C4-2B (cell line): ENCODE measurements around the gene HK1.

Experiments
- H3K27ac ChIP-seq: fragments of 450-650 bp; 2 replicates; pipeline ENCODE4 v1.5.1; 2017
- CTCF ChIP-seq: fragments of 450-650 bp; conservative IDR thresholded peaks from 2 replicates; pipeline ENCODE4 v1.5.1; 2017; ENCODE audit warnings: mild to moderate bottlenecking
- ZFX ChIP-seq: fragments of 450-650 bp; IDR thresholded peaks from 2 replicates; pipeline ENCODE4 v1.6.1; 2017

Gene HK1

GRCh38 chr10:69414036-69415018 is 136.0 kb downstream of the HK1 start:
- no peak overlapping the region for H3K27ac ChIP-seq
- no peak for TF ChIP-seq CTCF
- TF ChIP-seq ZFX = no peak

DNA sequence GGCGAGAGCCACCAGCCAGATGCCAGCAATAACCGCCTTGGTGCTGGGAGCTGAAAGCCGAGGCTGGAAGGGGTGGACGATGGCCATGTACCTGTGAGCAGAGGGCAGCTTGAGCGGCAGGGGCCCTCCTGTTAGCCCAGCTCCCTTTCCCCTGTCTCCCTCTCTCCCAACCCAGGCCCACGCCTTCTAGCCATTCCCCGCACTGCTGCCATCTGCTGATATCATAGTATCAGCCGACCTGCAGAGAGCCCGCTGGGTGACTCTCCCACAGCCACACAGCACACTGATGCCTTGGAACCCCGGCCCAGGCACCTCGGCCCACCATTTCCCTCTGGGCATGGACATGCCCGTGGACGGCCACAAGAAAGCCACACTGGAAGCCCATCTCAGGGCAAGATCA is 136.8 kb downstream of the HK1 start:
- no peak overlapping the region for H3K27ac ChIP-seq
- TF ChIP-seq CTCF = no peak
- TF ChIP-seq ZFX = no peak

DNA sequence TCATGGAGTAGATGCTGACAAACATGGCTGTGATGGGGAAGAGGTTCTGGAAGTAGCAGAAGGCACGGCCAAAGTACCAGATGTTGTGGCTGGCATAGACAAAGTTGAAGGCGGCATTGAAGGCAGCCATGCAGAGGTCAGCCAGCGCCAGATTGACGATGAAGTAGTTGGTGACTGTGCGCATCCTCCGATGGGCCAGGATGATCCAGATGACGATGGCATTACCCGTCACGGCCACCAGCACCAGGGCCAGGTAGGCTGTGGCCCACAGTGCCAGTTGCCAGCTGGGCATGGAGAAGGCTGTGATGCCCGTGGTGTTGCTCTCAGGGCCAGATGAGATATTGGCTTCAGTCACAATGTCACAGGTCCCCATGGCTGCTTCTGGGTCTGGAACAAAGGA is 137.7 kb downstream of the HK1 start:
- no peak overlapping the region for H3K27ac ChIP-seq
- TF ChIP-seq CTCF = no peak
- TF ChIP-seq ZFX = no peak

DNA sequence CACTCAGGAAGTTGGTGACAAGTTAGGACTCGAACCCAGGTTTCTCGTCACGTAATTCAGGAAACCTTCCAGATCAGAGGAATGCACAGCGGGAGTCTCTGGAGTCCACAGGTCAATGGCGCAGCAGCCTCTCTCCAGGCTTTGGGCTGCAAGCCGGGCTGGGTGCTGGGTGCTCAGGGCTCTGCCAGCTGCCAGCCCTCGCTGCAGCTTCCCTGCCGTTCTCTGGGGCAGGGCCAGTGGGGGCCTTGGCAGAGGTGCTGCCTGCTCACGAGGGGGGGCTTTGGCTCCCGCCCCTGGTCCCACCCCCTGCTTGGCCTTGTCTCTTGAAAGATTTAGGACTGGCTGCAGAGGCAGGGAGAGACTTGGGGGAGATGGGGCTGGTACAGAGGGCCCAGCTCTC is 138.4 kb downstream of the HK1 start, which contains the start of gene TACR2:
Gene TACR2 (minus strand): TSS at position 224 of the 400 bp plus-strand sequence. CDS start 595 bp downstream, outside the sequence.
- H3K27ac ChIP-seq = no peak within 1 kb of the TSS
- TF ChIP-seq CTCF (no peak), ZFX (no peak)

DNA sequence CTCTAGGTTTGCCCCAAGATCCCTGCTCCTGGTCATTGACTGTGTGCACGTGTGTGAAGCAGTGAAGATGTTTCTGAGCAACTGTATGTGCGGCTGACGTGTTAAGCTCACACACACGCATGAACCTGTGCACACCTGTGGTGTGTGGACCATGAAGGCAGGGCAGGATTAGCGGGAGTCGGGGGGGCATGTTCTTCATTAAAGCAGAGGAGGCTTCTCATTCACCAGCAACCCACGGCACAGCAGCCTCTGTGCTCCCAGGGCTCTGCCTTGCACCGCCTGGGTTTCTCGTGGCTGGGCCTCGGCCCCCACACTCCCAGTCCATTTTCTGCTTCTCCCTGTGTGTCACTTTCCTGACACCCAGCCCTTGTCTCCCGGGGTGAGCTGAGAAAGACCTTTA is 139.2 kb downstream of the HK1 start:
- TF ChIP-seq CTCF (no peak), ZFX (no peak)
- H3K27ac ChIP-seq = no peak overlapping the region

DNA sequence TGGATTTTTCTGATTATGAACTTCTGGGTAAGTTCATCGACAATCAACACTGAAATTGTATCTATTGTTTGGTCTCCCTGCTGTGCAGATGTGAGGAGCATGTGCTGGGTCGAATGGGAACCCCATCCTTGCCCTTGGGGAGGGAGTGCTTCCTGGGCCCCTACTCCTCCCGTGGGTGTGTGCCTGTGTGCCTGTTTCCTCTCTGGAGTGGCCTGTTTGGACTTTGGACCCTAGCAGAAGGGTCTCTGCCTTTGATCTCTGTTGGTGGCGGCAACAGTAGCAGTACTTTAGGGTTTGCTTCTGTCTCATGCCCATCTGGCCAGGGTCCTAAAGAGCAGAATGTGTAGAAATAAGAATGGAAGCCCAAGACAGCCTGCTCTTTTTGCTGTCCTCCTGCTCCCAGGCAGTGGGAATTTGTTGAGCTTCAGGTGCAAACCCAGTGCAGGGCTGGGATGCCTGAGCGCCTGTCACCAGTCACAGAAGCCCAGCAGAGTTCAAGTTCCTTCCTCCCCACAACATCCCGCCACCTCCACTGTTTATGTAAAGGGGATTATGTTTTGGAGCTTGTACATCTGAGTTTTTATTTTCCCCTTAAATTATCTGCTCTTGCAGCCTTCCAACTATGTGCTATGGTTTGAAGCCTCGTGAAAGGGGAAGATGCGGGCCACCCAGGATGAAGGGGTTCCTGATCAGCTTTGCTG is 139.9 kb downstream of the HK1 start:
- no peak overlapping the region for H3K27ac ChIP-seq
- TF ChIP-seq CTCF = no peak
- no peak for TF ChIP-seq ZFX
